Measurements from ENCODE around the gene MOB3B.

The MOB3B gene

GRCh38 chr9:27276193-27277030 is 253.2 kb downstream of the MOB3B start:
- no peak overlapping the region for H3K4me3 ChIP-seq (ENCODE audit: low read depth, low read length)
- DNase-seq (ENCODE audit: low read depth) = no peak
- TF ChIP-seq, protein P1, sequence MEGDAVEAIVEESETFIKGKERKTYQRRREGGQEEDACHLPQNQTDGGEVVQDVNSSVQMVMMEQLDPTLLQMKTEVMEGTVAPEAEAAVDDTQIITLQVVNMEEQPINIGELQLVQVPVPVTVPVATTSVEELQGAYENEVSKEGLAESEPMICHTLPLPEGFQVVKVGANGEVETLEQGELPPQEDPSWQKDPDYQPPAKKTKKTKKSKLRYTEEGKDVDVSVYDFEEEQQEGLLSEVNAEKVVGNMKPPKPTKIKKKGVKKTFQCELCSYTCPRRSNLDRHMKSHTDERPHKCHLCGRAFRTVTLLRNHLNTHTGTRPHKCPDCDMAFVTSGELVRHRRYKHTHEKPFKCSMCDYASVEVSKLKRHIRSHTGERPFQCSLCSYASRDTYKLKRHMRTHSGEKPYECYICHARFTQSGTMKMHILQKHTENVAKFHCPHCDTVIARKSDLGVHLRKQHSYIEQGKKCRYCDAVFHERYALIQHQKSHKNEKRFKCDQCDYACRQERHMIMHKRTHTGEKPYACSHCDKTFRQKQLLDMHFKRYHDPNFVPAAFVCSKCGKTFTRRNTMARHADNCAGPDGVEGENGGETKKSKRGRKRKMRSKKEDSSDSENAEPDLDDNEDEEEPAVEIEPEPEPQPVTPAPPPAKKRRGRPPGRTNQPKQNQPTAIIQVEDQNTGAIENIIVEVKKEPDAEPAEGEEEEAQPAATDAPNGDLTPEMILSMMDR (IDR thresholded peaks at IDR 0.05; ENCODE audit: low read depth, low read length, missing control alignments) = peak; percentile 64
